Measurements from ENCODE around the gene ATL1.

ATL1 gene

DNA sequence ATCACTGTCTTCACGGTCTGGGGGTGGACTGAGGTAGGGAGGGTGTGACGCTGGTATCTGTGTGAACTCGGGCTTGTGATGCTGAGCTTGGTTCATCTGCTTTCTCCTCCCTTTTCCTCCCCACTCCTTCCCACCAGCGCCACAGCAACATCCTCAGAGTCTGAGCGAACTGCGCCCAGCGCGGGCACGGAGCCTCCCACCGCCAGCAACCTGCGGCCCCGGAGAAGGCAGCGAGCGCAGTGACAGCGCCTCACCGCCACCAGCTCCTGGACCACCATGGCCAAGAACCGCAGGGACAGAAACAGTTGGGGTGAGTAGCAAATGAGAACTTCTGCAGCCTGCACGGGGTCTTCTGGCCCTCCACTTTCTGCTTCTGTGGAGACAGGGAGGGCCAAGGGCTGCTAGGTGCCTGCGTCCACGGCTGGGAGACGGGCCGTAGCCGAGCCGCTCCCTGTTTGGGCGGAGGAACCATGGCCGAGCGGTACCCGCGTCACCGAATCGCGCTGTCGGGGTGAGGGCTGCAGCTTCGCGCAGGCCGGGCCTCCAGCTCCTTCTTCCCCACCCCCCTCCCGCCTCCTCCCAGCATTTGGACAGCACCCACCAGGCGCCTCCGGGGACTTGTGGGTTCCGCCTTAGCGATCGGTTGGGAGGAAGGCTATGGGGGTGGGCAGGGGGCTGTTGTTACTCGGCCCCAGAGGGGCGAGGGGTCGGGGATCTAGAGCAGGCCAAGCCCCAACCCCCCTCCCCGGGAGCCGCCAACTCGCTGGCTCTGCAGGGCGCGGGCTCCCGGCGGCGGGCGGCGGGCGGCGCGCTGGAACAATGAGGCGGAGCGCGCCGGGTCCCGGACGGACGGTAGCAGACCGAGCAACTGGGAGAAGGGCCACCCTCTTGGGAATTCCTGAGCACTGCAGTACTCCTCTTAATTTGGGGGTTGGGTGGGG is at the start of gene ATL1:
Gene ATL1 (plus strand): TSS at position 156 of the 941 bp plus-strand sequence. CDS start 121 bp downstream, at position 277.
- peak within 1 kb of the TSS; percentile 96 for H3K27ac ChIP-seq (ENCODE audit: low read depth, low read length)
- peak within 1 kb of the TSS; percentile 45 for H3K9ac ChIP-seq (ENCODE audit: low read length)
- peak within 1 kb of the TSS; percentile 88 for H3K4me3 ChIP-seq (ENCODE audit: low read length)
- peaks cover 4% of the 10 kb centered on the region for H3K4me1 ChIP-seq (ENCODE audit: control insufficient read depth, insufficient read depth, low read length)
- no peaks in the 10 kb centered on the region for H3K27me3 ChIP-seq (ENCODE audit: control insufficient read depth, insufficient read depth, low read length)
- no peaks in the 10 kb centered on the region for H3K36me3 ChIP-seq (ENCODE audit: control insufficient read depth, insufficient read depth, low read length)

DNA sequence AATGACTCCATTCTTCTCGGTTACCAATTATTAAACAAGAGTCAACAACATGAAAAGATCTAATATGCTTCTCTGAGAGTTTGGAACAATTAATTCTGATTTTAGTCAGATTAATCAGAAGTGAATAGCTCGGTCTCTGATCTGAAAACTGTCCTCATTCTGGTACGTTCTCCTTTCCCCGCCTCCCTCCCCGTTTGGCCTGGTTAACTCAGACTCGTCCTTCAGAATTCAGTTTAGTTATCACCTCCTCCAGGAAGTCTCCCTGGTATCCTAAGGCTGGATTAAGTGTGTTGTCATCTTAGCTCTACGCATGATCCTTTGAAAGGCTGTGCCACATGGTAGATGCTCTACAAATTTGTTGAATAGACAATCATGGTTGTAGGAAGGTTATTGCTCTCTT is 49.8 kb upstream of the ATL1 start:
- no peak overlapping the region for H3K4me3 ChIP-seq (ENCODE audit: low read length)
- H3K27me3 ChIP-seq (ENCODE audit: control insufficient read depth, insufficient read depth, low read length) = no peaks in the 10 kb centered on the region
- H3K27ac ChIP-seq (ENCODE audit: low read depth, low read length) = no peak overlapping the region
- no peaks in the 10 kb centered on the region for H3K36me3 ChIP-seq (ENCODE audit: control insufficient read depth, insufficient read depth, low read length)
- peaks cover 7% of the 10 kb centered on the region for H3K4me1 ChIP-seq (ENCODE audit: control insufficient read depth, insufficient read depth, low read length)
- no peak overlapping the region for H3K9ac ChIP-seq (ENCODE audit: low read length)

DNA sequence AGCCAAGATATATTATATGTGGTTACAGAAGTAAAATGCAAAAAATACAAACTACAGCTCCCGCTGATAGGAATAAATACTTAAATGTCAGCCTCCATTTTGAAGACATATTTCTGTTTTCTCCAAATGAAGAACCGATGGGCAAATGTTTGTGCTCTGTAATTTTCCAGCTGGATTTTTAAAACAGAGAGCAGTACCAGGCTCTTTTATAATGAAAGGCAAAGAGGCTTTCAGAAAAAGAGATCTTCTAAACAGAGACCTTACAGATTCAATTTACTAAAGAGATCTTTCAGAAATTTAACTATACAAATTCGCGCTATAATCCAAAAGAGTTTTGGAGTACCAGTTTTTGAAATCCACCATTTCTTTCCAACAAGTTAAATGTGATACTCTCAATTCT is 47.5 kb upstream of the ATL1 start:
- Histone ChIP-seq H3K9ac (ENCODE audit: low read length) (no peak overlapping the region), H3K27me3 (ENCODE audit: control insufficient read depth, insufficient read depth, low read length) (no peaks in the 10 kb centered on the region), H3K4me3 (ENCODE audit: low read length) (no peak overlapping the region), H3K27ac (ENCODE audit: low read depth, low read length) (no peak overlapping the region), H3K36me3 (ENCODE audit: control insufficient read depth, insufficient read depth, low read length) (peaks cover 4% of the 10 kb centered on the region), H3K4me1 (ENCODE audit: control insufficient read depth, insufficient read depth, low read length) (peaks cover 7% of the 10 kb centered on the region)

DNA sequence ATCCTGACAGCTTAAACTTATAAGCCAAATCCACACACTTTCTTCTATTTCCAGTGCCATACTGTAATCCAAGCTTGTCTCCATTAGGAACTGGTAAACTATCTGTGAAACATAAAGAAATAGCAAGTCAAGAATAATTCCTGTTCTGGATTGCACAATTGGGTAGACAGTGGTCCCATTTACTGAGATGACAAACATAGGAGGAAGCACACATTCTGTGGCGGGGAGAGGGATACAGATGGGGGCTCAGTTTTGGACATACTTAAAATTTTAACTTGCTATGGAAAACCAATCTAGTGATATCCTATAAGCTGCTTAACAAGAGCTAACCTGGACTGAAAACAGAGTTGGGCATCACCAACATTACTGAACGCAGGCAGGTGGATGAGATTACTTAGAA is 43.9 kb upstream of the ATL1 start:
- H3K36me3 ChIP-seq (ENCODE audit: control insufficient read depth, insufficient read depth, low read length) = peaks cover 4% of the 10 kb centered on the region
- H3K9ac ChIP-seq (ENCODE audit: low read length) = no peak overlapping the region
- H3K27ac ChIP-seq (ENCODE audit: low read depth, low read length) = no peak overlapping the region
- no peaks in the 10 kb centered on the region for H3K4me1 ChIP-seq (ENCODE audit: control insufficient read depth, insufficient read depth, low read length)
- H3K4me3 ChIP-seq (ENCODE audit: low read length) = no peak overlapping the region
- H3K27me3 ChIP-seq (ENCODE audit: control insufficient read depth, insufficient read depth, low read length) = no peaks in the 10 kb centered on the region

DNA sequence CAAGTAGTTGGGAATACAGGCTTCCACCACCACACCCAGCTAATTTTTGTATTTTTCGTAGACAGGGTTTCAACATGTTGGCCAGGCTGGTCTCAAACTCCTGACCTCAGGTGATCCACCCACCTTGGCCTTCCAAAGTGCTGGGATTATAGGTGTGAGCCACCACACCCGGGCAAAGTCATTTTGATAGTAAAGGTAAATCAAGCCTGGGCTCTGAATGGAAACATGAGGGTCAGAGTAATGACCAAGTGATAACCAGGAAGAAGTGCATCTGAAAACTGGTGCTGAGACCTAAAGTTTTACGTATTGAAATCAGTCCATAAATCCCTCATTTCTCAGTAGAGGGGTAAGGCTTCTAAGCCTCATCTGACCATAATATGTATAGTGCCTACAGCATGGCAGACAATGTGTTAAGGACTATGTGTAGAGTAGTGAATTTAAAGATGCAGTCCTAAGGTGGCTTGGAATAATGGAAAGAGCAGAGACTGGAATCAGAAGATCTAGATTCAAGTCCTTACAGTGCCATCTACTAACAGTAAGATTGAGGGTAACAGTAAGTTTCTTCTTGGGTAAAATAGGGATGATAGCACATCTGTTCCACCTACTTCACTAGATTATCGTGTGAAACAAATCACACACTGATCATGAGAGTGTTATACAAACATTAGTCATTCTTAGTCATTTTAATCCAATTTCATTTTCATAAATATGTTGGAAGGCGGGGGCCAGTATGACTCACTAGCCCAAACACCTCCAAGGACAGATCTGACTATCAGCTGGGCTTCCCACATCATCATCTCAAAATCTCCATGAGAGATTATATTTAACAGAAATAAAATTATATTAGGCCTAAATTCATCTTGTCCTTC is 38.8 kb upstream of the ATL1 start:
- H3K4me1 ChIP-seq (ENCODE audit: control insufficient read depth, insufficient read depth, low read length) = peaks cover 12% of the 10 kb centered on the region
- H3K27me3 ChIP-seq (ENCODE audit: control insufficient read depth, insufficient read depth, low read length) = no peaks in the 10 kb centered on the region
- H3K36me3 ChIP-seq (ENCODE audit: control insufficient read depth, insufficient read depth, low read length) = no peaks in the 10 kb centered on the region
- no peak overlapping the region for H3K4me3 ChIP-seq (ENCODE audit: low read length)
- no peak overlapping the region for H3K9ac ChIP-seq (ENCODE audit: low read length)
- no peak overlapping the region for H3K27ac ChIP-seq (ENCODE audit: low read depth, low read length)

DNA sequence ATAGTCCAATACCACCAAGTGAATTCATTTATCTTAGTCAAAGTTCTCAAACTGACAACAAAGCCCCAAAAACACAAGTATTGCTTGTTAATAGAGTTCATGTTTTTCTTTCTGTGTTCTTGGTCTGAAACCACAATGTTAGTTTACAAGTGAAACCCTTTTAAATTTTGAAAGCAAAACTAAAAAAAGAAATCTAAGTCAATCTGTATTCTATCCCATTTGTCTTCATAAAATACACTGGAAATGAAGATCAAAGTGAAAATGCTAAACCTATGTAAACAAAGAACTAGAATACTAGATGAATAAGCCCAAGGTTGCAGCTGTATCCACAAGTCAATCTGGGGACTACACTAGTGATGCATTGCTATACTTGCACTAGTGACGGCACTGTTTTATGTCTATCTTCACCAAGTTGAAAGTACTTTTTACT is 38.0 kb upstream of the ATL1 start:
- Histone ChIP-seq H3K4me3 (ENCODE audit: low read length) (no peak overlapping the region), H3K27ac (ENCODE audit: low read depth, low read length) (no peak overlapping the region), H3K27me3 (ENCODE audit: control insufficient read depth, insufficient read depth, low read length) (no peaks in the 10 kb centered on the region), H3K9ac (ENCODE audit: low read length) (no peak overlapping the region), H3K36me3 (ENCODE audit: control insufficient read depth, insufficient read depth, low read length) (no peaks in the 10 kb centered on the region), H3K4me1 (ENCODE audit: control insufficient read depth, insufficient read depth, low read length) (peaks cover 12% of the 10 kb centered on the region)

DNA sequence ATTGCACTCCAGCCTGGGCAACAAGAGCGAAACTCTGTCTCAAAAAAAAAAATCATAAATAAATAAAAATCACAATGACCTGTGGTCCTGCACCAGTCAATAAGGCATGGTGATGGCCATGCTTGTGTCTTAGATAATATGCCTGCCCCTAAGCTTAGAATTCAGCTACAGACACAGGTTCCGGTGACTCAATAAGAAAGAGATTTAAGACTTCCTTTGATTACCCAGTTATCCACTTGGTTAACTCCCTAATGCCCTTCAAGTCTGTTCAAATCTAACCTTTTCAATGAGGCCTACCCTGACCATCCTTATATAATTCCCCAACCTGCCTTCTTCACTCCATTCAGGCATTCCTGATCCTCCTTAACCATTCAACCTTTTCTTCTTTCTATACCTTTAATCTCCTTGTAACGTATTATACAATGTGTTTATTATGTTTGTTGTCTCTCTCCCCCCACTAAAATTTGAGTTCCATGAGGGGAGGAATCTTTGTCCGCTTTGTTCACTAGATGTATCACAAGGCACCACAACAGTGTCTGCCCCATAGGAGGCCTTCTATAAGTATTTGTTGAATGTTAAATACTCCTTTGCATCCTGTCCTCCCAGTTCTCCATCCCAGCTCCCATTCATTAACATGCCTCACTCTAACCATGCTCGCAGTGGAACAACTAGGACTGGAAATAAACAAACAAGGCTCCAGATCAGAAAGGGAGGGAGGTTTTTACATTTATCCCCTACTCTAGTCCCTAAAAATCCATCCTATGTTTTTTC is 36.5 kb upstream of the ATL1 start:
- Histone ChIP-seq H3K9ac (ENCODE audit: low read length) (no peak overlapping the region), H3K4me3 (ENCODE audit: low read length) (no peak overlapping the region), H3K27me3 (ENCODE audit: control insufficient read depth, insufficient read depth, low read length) (no peaks in the 10 kb centered on the region), H3K27ac (ENCODE audit: low read depth, low read length) (no peak overlapping the region), H3K4me1 (ENCODE audit: control insufficient read depth, insufficient read depth, low read length) (peaks cover 12% of the 10 kb centered on the region), H3K36me3 (ENCODE audit: control insufficient read depth, insufficient read depth, low read length) (no peaks in the 10 kb centered on the region)

DNA sequence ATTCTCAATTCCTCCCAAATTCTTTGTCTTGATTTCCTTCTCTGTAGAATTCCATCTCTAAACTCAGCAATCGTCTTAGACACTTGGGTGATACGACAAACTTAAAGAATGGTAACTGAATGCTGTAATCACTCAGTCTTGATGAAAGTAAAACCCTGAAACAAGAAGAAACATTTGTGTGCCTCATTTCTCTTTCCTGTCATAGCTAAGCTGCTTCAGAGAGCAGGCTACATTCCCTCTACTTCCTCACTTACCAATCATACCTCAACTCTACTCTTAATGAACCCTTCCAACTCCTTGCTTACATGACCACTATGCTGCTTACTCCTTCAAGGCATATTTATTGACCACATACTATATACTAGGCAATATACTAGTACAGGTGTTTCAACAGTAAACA is 35.9 kb upstream of the ATL1 start:
- H3K27ac ChIP-seq (ENCODE audit: low read depth, low read length) = no peak overlapping the region

DNA sequence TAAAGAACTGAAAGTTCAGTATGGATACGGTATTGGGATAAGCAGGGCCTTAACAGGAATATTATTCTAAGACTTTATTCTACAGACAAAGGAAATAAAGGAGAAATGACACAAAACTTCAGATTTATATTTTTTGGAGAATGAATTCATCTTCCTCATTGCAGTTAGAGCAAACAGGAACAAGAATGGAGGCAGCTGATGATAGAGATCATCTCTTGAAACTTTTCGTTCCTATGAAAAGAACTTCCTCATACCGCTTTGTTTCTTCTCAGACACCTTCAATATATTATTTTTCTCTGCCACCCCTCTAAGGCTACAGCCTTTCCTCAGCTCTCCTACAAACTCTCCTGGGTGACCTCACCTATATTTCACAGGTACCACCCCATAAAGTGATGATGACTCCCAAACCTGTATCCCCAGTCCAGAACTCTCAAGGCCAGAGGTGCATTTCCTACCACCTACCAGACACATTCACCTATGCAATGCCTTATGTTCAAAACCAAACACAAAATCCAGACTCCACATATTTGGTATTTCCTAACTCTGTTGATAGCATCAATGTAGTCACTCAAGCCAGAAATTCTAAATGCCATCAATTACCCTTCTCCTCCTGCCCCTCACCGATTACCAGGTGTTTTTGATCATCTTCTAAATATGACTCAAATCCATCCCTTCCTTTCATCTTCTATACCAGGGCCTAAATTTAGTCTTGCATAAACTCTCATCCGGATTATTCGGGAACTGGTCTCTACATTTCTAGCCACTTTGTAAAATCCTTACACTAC is 35.0 kb upstream of the ATL1 start:
- H3K27ac ChIP-seq (ENCODE audit: low read depth, low read length) = no peak overlapping the region
- no peak overlapping the region for H3K9ac ChIP-seq (ENCODE audit: low read length)
- H3K4me1 ChIP-seq (ENCODE audit: control insufficient read depth, insufficient read depth, low read length) = peaks cover 14% of the 10 kb centered on the region
- H3K36me3 ChIP-seq (ENCODE audit: control insufficient read depth, insufficient read depth, low read length) = no peaks in the 10 kb centered on the region
- no peaks in the 10 kb centered on the region for H3K27me3 ChIP-seq (ENCODE audit: control insufficient read depth, insufficient read depth, low read length)
- no peak overlapping the region for H3K4me3 ChIP-seq (ENCODE audit: low read length)

More for the DNA sequence above, 35.9 kb upstream of the ATL1 start:
- no peak overlapping the region for H3K4me3 ChIP-seq (ENCODE audit: low read length)
- H3K36me3 ChIP-seq (ENCODE audit: control insufficient read depth, insufficient read depth, low read length) = no peaks in the 10 kb centered on the region
- H3K27me3 ChIP-seq (ENCODE audit: control insufficient read depth, insufficient read depth, low read length) = no peaks in the 10 kb centered on the region
- peaks cover 12% of the 10 kb centered on the region for H3K4me1 ChIP-seq (ENCODE audit: control insufficient read depth, insufficient read depth, low read length)
- no peak overlapping the region for H3K9ac ChIP-seq (ENCODE audit: low read length)

DNA sequence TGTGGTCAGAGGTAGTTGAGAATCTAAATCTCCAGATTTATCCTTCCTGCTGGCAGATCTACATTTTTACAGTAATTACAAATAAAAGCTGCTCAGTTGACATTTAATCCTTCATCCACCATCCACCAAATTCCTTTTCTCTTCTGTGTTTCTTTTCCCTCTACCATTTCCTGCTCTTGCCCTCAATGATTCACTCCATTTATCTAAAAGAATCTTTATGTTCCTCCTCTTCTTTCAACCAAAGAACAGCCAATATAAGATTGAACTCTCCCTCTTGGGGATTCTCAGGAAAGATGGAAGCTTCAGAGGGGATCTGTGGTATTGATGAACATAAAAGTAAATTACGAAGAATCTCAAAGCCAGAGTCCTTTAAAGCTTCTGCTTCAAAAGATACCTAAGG is 31.9 kb upstream of the ATL1 start:
- no peaks in the 10 kb centered on the region for H3K36me3 ChIP-seq (ENCODE audit: control insufficient read depth, insufficient read depth, low read length)
- H3K4me1 ChIP-seq (ENCODE audit: control insufficient read depth, insufficient read depth, low read length) = peaks cover 17% of the 10 kb centered on the region
- no peak overlapping the region for H3K27ac ChIP-seq (ENCODE audit: low read depth, low read length)
- no peaks in the 10 kb centered on the region for H3K27me3 ChIP-seq (ENCODE audit: control insufficient read depth, insufficient read depth, low read length)
- H3K9ac ChIP-seq (ENCODE audit: low read length) = no peak overlapping the region
- no peak overlapping the region for H3K4me3 ChIP-seq (ENCODE audit: low read length)

DNA sequence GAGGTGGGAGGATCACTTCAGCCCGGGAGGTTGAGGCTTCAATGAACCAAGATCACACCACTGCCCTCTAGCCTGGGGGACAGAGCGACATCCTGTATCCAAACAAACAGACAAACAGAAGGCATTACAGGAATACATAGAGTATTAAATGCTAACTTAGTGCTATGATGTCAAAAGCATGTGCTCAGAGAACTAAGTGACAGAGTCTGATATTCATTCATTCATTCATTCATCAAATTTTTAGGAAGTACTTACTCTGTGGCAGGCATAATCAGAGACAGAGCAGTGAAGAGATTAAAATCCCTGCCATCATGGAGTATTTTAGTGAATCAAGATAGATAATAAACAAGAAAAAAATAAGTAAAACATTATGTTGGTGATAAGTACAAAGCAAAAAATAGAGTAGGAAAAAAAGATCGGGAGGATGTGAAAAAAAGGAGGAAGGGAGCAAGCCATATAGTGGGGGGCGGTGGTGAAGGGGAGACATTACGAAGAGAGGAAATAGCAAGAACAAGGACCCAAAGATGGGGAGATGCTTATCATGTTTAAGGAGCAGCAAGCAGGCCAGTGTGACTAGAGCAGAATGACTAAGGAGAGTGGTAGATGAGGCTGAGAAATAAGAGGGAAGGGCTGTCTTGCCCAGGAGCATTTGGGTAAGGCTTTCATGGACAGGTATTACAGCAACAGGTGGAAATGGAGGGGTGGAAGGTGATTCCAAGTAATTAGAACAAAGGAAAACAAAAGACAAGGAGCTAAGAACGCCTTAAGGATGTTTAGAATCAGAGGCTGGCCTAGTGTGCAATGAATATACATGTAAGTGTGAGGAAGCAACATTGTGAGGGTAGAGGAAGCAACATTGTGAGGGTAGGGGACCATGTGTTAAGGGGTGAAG is 30.4 kb upstream of the ATL1 start:
- no peaks in the 10 kb centered on the region for H3K27me3 ChIP-seq (ENCODE audit: control insufficient read depth, insufficient read depth, low read length)
- peak overlapping the region; percentile 20 for H3K4me3 ChIP-seq (ENCODE audit: low read length)
- H3K9ac ChIP-seq (ENCODE audit: low read length) = peak overlapping the region; percentile 32
- no peaks in the 10 kb centered on the region for H3K36me3 ChIP-seq (ENCODE audit: control insufficient read depth, insufficient read depth, low read length)
- no peak overlapping the region for H3K27ac ChIP-seq (ENCODE audit: low read depth, low read length)
- peaks cover 16% of the 10 kb centered on the region for H3K4me1 ChIP-seq (ENCODE audit: control insufficient read depth, insufficient read depth, low read length)

All from rectal smooth muscle tissue (tissue), 1 donor.